ENCODE measurements around the gene MARS2.
"Not testable (repeated sequence)": the region's sequence is repeated elsewhere in the genome, so short reads cannot be mapped to it uniquely, and the experiment has no call there.

The MARS2 gene

DNA sequence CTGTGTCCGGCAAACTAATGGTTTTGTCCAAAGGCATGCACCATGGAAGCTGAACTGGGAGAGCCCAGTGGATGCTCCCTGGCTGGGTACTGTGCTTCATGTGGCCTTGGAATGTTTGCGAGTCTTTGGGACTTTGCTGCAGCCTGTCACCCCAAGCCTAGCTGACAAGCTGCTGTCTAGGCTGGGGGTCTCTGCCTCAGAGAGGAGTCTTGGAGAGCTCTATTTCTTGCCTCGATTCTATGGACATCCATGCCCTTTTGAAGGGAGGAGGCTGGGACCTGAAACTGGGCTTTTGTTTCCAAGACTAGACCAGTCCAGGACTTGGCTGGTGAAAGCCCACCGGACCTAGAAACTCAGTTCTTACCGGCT lies 1.7 kb downstream of the MARS2 start:
- DNase-seq (ENCODE audit: low read depth), result no peak

DNA sequence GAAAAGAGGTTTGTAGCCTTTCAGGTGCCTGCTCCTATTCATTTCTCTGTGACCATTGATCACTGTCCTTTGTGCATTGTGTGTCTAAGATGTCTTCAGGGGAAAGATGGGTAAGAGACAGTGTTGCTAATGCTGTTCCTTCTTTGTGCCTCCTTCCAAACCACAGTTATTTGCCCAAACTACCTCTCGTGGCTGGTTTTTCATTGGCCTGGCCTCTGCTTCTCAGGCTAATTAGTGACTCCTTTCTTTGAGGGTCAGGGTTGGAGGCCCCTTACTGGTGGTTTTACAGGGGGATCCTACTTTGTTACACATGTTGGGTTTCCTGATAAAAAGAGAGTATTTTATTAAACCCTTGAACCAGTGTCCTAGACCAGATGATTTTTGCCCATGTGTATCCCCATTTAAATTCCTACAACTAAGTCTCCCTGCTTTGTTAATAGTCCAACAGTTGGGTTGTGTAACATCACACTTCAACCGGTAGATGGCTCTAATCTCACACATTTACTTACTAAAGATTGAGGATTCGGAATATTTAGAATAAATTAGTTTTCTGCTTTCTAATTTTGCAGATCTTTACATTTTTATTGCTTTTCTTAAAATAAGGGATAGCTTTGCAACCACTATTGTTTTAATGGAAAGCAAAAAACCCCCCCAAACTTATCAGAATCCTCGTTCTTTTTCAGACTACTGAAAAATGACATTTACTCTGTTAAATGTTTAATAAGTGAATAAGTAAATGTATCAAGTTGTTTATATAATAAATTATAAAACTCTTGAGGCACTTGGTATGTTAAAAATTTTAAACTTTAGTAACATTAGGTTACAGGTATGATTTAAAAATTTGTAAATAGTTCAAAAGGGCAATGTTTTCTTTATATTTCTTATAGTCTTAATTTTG lies 2.4 kb downstream of the MARS2 start:
- peak; percentile 75 for DNase-seq (ENCODE audit: low read depth)

- DNase-seq (ENCODE audit: low read depth), result peak; percentile 86
Observed at GRCh38 chr2:197708331-197708730, 3.2 kb downstream of the MARS2 start.

- DNase-seq (ENCODE audit: low read depth), result not testable (repeated sequence)
Observed at GRCh38 chr2:197709140-197709539, 4.0 kb downstream of the MARS2 start.

- DNase-seq (ENCODE audit: low read depth), result no peak
Observed at GRCh38 chr2:197710424-197711042, 5.4 kb downstream of the MARS2 start.

DNA sequence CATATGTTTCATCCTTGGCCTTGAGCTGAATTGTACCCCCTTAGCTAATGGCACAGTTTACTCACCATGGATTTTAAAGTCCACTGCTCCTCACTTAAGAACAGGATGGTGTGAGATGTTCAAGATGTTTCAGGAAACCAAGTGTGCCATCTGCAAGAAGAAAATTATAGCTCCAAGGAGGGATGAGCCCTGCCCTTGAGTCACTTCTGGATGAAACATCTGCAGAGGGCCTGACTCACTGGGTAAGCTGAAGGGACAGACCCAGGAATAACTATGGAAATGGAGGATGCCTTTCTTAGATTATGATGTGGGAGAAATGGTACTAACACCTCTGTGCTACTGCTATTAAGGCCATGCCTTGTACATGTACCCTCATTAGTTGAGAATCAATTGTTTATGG lies 6.4 kb downstream of the MARS2 start:
- no peak for DNase-seq (ENCODE audit: low read depth)

GRCh38 chr2:197713271-197713670 lies 8.1 kb downstream of the MARS2 start:
- DNase-seq (ENCODE audit: low read depth), result no peak

- DNase-seq (ENCODE audit: low read depth), result no peak
Observed at GRCh38 chr2:197717863-197718262, 12.7 kb downstream of the MARS2 start.

DNA sequence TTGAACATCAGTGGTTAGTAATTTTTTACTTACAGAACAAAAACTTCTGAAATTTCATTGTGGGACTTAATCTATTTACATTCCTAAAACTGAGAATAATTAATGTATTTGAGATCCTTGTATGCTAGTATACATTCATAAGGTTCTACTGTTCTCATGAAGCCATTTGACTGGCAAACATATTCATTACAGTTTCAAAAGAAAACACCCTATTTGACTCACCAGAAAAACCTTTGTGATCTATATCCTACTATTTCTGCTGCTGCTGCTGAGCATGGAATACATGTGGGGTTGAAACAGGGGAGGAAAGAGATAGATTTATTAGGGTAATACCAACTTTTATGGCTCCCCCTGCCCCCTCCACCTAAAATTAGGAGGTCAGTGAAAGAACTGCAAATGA lies 21.8 kb downstream of the MARS2 start:
- DNase-seq (ENCODE audit: low read depth), result no peak

GRCh38 chr2:197728555-197729544 lies 23.7 kb downstream of the MARS2 start:
- not testable (repeated sequence) for DNase-seq (ENCODE audit: low read depth)

GRCh38 chr2:197740200-197740599 lies 35.0 kb downstream of the MARS2 start:
- no peak for DNase-seq (ENCODE audit: low read depth)

All from iris pigment epithelial cell (primary cell).